Chondrocyte (in vitro differentiated cells): ENCODE data around the gene SSRP1. TPM values are rescaled to one million over a fixed set of nuclear protein-coding genes. Genes with fewer than 3 reads are reported as not detected.
"Not testable (repeated sequence)": the region's sequence is repeated elsewhere in the genome, so short reads cannot be mapped to it uniquely, and the experiment has no call there.

Experiments
- DNase-seq: peaks from one replicate; pipeline ENCODE4 v3.0.0; 2021; ENCODE audit warnings: mixed read lengths, low spot score
- H3K27ac Mint-ChIP-seq: one replicate; pipeline ENCODE4 v1.8.0; 2021; ENCODE audit warnings: mild to moderate bottlenecking, moderate library complexity, mixed read lengths; ENCODE audit not compliant: unreplicated experiment
- H3K27me3 Mint-ChIP-seq: 2 replicates; pipeline ENCODE4 v1.8.0; 2021; ENCODE audit warnings: low read depth, mixed read lengths
- H3K36me3 Mint-ChIP-seq: 2 replicates; pipeline ENCODE4 v1.8.0; 2021; ENCODE audit warnings: low read depth, mixed read lengths
- H3K4me1 Mint-ChIP-seq: 2 replicates; pipeline ENCODE4 v1.8.0; 2021; ENCODE audit warnings: low read depth, mild to moderate bottlenecking, mixed read lengths
- H3K4me3 Mint-ChIP-seq: one replicate; pipeline ENCODE4 v1.8.0; 2021; ENCODE audit warnings: mild to moderate bottlenecking, moderate library complexity, mixed read lengths; ENCODE audit not compliant: unreplicated experiment
- H3K9me3 Mint-ChIP-seq: 2 replicates; pipeline ENCODE4 v1.8.0; 2021; ENCODE audit warnings: low read depth, mixed read lengths
- total RNA-seq: library from RNA; stranded (reverse); gene quantifications from 3 replicates; pipeline ENCODE4 v1.2.1, GENCODE V29; 2021
- TF ChIP-seq, protein P1 (sequence below): fragments of 200-600 bp; sonication (generic); IDR thresholded peaks from 2 replicates; pipeline ENCODE4 v1.5.0; 2021; ENCODE audit warnings: antibody characterized with exemption, mild to moderate bottlenecking, moderate library complexity

Gene SSRP1
- total RNA-seq, 1 donor from 2014 or later, result 58.8 TPM

DNA sequence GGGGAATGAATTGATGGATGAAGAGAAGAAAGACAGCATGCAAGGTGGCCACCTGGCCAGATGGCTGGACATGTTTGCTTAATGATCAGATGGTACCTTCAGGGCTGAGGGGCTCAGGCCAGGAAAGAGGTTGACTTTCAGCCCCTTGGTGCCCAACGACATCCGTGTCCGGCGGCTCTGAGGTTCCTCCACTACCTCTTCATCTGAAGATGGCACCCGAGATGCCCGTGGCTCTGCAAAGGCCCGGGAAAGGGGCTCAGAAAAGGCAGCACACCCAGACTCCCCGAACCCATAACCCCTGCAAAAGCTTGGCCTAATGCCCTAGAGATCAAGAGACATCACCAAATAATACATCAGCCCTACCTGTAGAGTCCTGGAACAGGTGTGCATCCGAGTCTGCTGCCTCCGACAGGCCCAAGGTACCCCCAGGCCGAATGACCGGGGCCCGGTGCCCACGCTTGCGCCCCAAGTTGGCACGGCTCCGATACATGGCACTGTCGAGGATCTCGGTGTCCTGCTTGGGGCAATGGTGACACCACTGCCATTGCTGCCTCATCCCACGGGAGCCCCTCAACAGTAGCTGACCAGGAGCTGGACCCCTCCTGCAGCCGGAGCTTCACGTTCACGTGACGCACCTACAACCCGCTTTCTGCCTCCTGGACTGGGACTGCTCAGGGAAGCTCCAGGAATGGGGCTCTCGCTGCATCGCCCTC is 33.8 kb downstream of the SSRP1 start:
- H3K27ac Mint-ChIP-seq, result no peak overlapping the region
- H3K36me3 Mint-ChIP-seq, result peaks cover 47% of the 10 kb centered on the region

DNA sequence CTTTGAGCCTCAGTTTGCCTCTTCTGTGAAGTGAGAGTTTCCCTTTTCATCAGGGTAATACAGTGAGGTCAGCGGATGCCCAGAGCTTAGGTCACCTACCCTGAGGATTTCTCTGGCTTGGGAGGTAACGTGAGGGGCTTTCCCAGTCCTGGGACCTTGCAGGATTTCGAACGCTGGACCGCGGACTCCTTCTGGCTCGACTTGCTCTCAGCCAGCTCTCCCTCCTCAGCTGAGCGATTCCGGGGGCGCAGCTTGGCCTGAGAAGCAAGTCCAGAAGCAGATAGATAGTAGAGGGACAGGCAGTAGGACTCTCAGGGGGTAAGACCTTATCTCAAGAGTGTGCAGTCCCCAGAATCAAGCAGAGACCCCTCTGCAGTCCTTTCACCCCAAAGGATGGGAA is 34.9 kb downstream of the SSRP1 start:
- Mint-ChIP-seq H3K9me3 (peaks cover 3% of the 10 kb centered on the region), H3K4me3 (no peak overlapping the region), H3K4me1 (peaks cover 28% of the 10 kb centered on the region), H3K36me3 (peaks cover 53% of the 10 kb centered on the region), H3K27ac (no peak overlapping the region), H3K27me3 (no peaks in the 10 kb centered on the region)
- TF ChIP-seq, protein P1, sequence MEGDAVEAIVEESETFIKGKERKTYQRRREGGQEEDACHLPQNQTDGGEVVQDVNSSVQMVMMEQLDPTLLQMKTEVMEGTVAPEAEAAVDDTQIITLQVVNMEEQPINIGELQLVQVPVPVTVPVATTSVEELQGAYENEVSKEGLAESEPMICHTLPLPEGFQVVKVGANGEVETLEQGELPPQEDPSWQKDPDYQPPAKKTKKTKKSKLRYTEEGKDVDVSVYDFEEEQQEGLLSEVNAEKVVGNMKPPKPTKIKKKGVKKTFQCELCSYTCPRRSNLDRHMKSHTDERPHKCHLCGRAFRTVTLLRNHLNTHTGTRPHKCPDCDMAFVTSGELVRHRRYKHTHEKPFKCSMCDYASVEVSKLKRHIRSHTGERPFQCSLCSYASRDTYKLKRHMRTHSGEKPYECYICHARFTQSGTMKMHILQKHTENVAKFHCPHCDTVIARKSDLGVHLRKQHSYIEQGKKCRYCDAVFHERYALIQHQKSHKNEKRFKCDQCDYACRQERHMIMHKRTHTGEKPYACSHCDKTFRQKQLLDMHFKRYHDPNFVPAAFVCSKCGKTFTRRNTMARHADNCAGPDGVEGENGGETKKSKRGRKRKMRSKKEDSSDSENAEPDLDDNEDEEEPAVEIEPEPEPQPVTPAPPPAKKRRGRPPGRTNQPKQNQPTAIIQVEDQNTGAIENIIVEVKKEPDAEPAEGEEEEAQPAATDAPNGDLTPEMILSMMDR, result no peak
- no peak for DNase-seq

More for the DNA sequence above, 33.8 kb downstream of the SSRP1 start:
- Mint-ChIP-seq H3K4me1 (peaks cover 37% of the 10 kb centered on the region), H3K9me3 (peaks cover 3% of the 10 kb centered on the region), H3K4me3 (no peak overlapping the region), H3K27me3 (no peaks in the 10 kb centered on the region)
- DNase-seq, result no peak
- TF ChIP-seq, protein P1, result no peak

DNA sequence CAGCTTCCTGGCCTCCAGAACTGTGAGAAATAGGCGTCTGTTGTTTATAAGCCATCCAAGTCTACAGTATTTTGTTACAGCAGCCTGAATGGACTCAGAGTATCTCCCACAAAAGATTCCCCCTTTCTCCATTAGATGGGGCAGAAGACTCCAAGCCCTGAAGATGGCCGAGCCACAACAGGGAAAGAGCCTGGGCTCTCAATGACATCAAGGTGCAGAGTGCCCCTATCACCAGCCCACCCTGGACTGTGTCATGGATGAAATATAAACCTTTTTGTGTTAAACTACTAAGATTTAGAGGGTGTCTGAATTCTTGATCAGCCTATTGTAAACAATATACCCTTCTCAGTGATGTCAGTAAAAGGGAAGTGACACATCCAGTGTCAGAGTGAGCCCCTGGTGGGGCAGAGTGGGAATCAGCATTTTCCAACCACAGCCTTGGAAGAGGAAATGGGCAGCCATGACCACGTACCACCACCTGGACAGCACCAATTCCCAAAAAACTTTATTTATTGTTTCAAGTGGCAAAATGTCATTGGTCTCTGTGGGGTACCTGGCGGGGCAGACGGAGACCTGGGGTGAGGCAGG is 36.4 kb downstream of the SSRP1 start:
- TF ChIP-seq, protein P1, result no peak
- Mint-ChIP-seq H3K4me3 (no peak overlapping the region), H3K27me3 (no peaks in the 10 kb centered on the region), H3K36me3 (peaks cover 53% of the 10 kb centered on the region), H3K27ac (no peak overlapping the region), H3K4me1 (peaks cover 28% of the 10 kb centered on the region), H3K9me3 (peaks cover 3% of the 10 kb centered on the region)
- DNase-seq, result no peak

DNA sequence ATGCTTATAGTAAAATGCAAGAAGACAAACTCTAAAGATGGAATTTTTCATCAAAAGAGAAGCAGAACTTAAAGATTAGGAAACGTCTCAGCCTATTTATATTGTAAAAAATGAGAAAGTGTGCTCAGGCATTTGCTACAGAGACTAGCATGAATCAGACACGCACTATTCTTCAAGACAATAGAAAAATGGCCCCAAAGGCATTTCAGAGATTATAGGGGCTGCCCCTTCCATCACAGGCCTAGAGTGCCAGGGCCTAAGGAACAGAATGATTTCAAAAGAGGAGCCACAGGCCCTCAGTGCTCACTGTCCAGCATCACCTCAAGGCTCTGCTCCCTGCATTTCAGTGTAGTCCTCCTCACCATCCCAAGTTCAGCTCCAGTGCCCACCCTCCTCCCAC is 38.5 kb downstream of the SSRP1 start:
- TF ChIP-seq, protein P1, result no peak
- Mint-ChIP-seq H3K27me3 (no peaks in the 10 kb centered on the region), H3K4me1 (peaks cover 30% of the 10 kb centered on the region), H3K4me3 (no peak overlapping the region), H3K9me3 (peaks cover 3% of the 10 kb centered on the region), H3K36me3 (peaks cover 45% of the 10 kb centered on the region), H3K27ac (peak overlapping the region; percentile 5)
- no peak for DNase-seq

DNA sequence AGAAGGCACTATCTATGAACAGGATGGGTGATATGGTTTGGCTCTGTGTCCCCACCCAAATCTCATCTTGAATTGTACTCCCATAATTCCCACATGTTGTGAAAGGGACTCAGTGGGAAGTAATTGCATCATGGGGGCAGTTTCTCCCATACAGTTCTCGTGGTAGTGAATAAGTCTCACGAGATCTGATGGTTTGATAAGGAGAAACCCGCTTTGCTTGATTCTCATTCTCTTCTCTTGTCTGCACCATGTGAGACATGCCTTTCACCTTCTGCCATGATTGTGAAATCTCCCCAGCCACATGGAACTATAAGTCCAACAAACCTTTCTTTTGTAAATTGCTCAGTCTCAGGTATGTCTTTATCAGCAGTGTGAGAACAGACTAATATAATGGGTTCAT is 39.5 kb downstream of the SSRP1 start:
- not testable (repeated sequence) for DNase-seq, H3K27me3 Mint-ChIP-seq, H3K4me3 Mint-ChIP-seq, H3K9me3 Mint-ChIP-seq
- H3K36me3 Mint-ChIP-seq, result peaks cover 35% of the 10 kb centered on the region
- peaks cover 30% of the 10 kb centered on the region for H3K4me1 Mint-ChIP-seq
- H3K27ac Mint-ChIP-seq, result peak overlapping the region; percentile 57
